ENCODE results near the gene KCNIP4. TPM values are rescaled to one million over a fixed set of nuclear protein-coding genes. Genes with fewer than 3 reads are reported as not detected.

KCNIP4 gene
- total RNA-seq, 4 donors from 2014 or later, result 2.5 TPM; not detected in 2

DNA sequence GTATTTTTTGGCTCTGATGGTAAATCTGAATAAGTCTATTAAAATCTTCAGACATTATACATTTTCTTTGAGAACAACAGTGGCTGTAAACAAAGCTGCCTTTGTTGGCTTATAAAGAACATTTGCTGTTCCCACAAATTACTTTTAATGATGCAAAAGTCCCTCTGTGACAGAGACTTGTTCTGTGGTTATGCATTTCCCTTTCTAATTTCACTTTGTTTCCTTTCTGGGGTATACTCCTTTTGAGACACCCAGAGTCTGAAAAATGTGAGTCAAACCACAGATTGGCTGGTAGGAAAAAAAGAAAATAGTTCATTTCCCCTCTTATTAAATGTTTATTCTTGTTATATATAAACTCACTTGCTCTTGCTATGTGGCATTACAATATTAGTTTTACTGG, 845.9 kb downstream of the KCNIP4 start:
- no peak overlapping the region for H3K27ac ChIP-seq
- no peak for DNase-seq
- H3K9me3 ChIP-seq, result no peaks in the 10 kb centered on the region
- H3K36me3 ChIP-seq, result no peaks in the 10 kb centered on the region
- TF ChIP-seq EP300 (IDR thresholded peaks at IDR 0.05; ENCODE audit: low read depth), result no peak
- H3K4me1 ChIP-seq, result peaks cover 0 to 3% (median 0%) of the 10 kb centered on the region in 4 donors
- in situ Hi-C loops (cut with MboI; ENCODE audit: low pct_ligation_motif_present in 1 of 4, low pct_unique_long_range_greater_than_20kb in 1 of 4, low sequenced_read_pairs in 3 of 4) (no loop called here), intact Hi-C loops (cut with DNase I; ENCODE audit: low total_unique reads) (no loop called here)
- H3K4me3 ChIP-seq, result no peak overlapping the region
- H3K27me3 ChIP-seq, result no peaks in the 10 kb centered on the region

DNA sequence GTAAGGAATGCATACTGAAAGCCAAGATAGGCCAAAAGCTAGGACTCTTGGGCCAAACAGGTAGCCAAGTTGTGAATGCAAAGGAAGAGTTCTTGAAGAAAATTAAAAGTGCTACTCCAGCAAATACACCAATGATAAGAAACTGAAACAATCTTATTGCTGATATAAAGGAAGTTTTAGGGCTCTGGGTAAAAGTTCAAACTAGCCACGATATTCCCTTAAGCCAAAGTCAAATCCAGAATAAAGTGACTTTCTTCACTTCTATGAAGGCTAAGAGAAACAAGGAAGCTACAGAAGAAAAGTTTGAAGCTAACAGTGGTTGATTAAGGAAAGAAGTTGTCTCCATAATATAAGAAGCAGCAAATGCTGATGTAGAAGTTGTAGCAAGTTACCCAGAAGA, 850.7 kb downstream of the KCNIP4 start:
- no peak for DNase-seq
- H3K9me3 ChIP-seq, result no peaks in the 10 kb centered on the region
- intact Hi-C loops (cut with DNase I; ENCODE audit: low total_unique reads) (no loop called here), in situ Hi-C loops (cut with MboI; ENCODE audit: low pct_ligation_motif_present in 1 of 4, low pct_unique_long_range_greater_than_20kb in 1 of 4, low sequenced_read_pairs in 3 of 4) (no loop called here)
- H3K4me3 ChIP-seq, result no peak overlapping the region
- H3K27me3 ChIP-seq, result no peaks in the 10 kb centered on the region
- no peaks in the 10 kb centered on the region for H3K36me3 ChIP-seq
- peak overlapping the region in 1 of 4 donors; percentile 47 for H3K27ac ChIP-seq
- H3K4me1 ChIP-seq, result peaks cover 0 to 3% (median 0%) of the 10 kb centered on the region in 4 donors
- TF ChIP-seq EP300 (IDR thresholded peaks at IDR 0.05; ENCODE audit: low read depth), result no peak
- WGBS, 2 donors (ENCODE audit: low coverage in 1 of 2), result 38 to 50% methylated on average over 1 of the region's 1 CpG

DNA sequence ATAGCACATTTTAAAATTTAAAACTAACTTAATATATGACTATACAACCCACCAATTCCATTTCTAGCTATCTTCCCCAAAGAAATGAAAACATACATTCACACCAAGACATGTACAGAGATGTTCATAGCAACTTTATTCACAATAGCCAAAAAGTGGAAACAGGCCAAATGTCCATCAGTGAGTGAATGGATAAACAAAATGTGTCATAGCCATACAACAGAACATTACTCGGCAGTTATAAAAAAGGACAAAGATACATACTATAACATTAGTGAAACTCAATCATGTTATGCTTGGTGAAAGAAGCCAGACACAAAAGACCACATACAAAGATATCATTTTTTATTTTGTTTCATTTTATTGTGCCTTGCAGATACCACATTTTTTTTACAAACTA, 851.5 kb downstream of the KCNIP4 start:
- in situ Hi-C loops (cut with MboI; ENCODE audit: low pct_ligation_motif_present in 1 of 4, low pct_unique_long_range_greater_than_20kb in 1 of 4, low sequenced_read_pairs in 3 of 4), result no loop called here
- Histone ChIP-seq H3K27ac (no peak overlapping the region), H3K27me3 (no peaks in the 10 kb centered on the region), H3K36me3 (no peaks in the 10 kb centered on the region), H3K4me3 (no peak overlapping the region), H3K9me3 (no peaks in the 10 kb centered on the region), H3K4me1 (peaks cover 0 to 3% (median 0%) of the 10 kb centered on the region in 4 donors)
- no peak for DNase-seq
- intact Hi-C loops (cut with DNase I; ENCODE audit: low total_unique reads), result no loop called here
- no peak for TF ChIP-seq POLR2AphosphoS5 (IDR thresholded peaks at IDR 0.05)
- no peak for TF ChIP-seq CTCF (IDR thresholded peaks at IDR 0.05)
- TF ChIP-seq POLR2A (IDR thresholded peaks at IDR 0.05), result no peak
- no peak for TF ChIP-seq EP300 (IDR thresholded peaks at IDR 0.05; ENCODE audit: low read depth)
- WGBS, 2 donors (ENCODE audit: low coverage in 1 of 2), result 2 to 44% methylated on average over 1 of the region's 1 CpG

DNA sequence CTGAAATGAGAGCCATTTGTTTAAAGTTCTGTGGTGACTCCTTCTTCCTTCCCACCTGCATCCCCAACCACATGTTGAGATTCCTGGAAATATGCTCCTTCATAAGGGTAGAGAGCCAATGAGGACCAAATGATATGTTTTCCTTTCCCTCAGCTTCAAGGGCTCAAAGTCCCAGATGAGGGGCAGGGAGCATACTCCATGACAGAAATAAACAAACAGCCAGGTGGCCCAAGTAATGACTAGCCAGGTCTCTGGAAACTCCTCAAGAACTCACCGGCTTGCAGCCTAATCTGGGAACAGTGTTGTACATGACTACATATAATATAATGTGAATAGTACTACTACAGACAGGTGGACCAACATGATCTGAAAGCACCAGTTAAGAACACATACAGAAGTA, 856.0 kb downstream of the KCNIP4 start:
- no peak for DNase-seq
- H3K36me3 ChIP-seq, result no peaks in the 10 kb centered on the region

GRCh38 chr4:21090094-21090666, 858.4 kb downstream of the KCNIP4 start:
- intact Hi-C loops (cut with DNase I; ENCODE audit: low total_unique reads) (no loop called here), in situ Hi-C loops (cut with MboI; ENCODE audit: low pct_ligation_motif_present in 1 of 4, low pct_unique_long_range_greater_than_20kb in 1 of 4, low sequenced_read_pairs in 3 of 4) (no loop called here)
- H3K4me3 ChIP-seq, result no peak overlapping the region
- 31 to 54% methylated on average over 4 of the region's 4 CpGs for WGBS, 2 donors (ENCODE audit: low coverage in 1 of 2)
- H3K9me3 ChIP-seq, result no peaks in the 10 kb centered on the region
- H3K27me3 ChIP-seq, result no peaks in the 10 kb centered on the region
- H3K27ac ChIP-seq, result peak overlapping the region; percentile 24 to 55 (median 39)
- peaks cover 0 to 23% (median 8%) of the 10 kb centered on the region in 4 donors for H3K4me1 ChIP-seq
- TF ChIP-seq POLR2AphosphoS5 (IDR thresholded peaks at IDR 0.05), result peak in 1 of 3 donors; percentile 59
- TF ChIP-seq CTCF (IDR thresholded peaks at IDR 0.05), result no peak
- DNase-seq, result no peak
- H3K36me3 ChIP-seq, result no peaks in the 10 kb centered on the region

More for the DNA sequence above, 856.0 kb downstream of the KCNIP4 start:
- intact Hi-C loops (cut with DNase I; ENCODE audit: low total_unique reads), result no loop called here
- Histone ChIP-seq H3K27me3 (no peaks in the 10 kb centered on the region), H3K9me3 (no peaks in the 10 kb centered on the region), H3K4me1 (peaks cover 0 to 23% (median 8%) of the 10 kb centered on the region in 4 donors), H3K27ac (no peak overlapping the region), H3K4me3 (no peak overlapping the region)
- TF ChIP-seq CTCF (IDR thresholded peaks at IDR 0.05) (no peak), EP300 (IDR thresholded peaks at IDR 0.05; ENCODE audit: low read depth) (no peak), POLR2A (IDR thresholded peaks at IDR 0.05) (no peak), POLR2AphosphoS5 (IDR thresholded peaks at IDR 0.05) (no peak)
- WGBS, 2 donors (ENCODE audit: low coverage in 1 of 2), result 42 to 80% methylated on average over 1 of the region's 1 CpG
- in situ Hi-C loops (cut with MboI; ENCODE audit: low pct_ligation_motif_present in 1 of 4, low pct_unique_long_range_greater_than_20kb in 1 of 4, low sequenced_read_pairs in 3 of 4), result no loop called here

Data from transverse colon (tissue), 4 donors.